Measurements from ENCODE around the gene LRP1B.

Gene LRP1B

DNA sequence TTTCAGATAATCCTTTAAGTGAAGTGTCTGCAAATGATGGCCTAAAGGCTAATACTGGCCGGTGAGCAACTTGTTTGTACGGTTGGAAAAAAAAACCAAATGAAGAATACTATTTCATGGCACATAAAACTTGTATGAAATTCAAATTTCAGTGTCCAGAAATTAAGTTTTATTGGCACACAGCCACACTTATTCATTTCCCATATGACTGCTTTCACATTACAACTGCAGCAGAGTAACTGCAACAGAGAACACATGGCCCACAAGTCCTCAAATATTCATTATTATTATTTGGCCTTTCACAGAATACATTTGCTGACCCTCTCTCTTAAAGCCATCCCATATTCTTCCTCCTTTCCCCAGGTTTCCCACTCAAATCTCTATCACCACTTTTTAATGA is 1268.6 kb downstream of the LRP1B start:
- no peak for DNase-seq

GRCh38 chr2:140861666-140862065 is 1269.2 kb downstream of the LRP1B start:
- no peak for DNase-seq

DNA sequence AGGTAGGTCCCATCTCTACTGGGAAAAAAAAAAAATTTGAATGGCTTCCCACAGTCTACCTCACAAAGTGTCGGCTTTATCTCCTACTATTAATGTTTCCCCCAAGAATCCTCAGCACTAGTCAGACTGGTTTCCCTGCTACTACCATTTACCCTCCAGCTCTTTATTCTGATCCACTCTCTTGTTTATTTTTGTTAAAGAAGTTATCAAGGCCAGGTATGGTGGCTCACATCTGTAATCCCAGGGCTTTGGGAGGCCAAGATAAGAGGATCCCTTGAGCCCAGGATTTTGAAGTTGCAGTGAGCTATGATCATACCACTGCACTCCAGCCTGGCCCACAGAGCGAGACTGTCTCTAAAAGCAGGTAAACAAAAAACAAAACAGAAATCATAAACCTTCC is 1275.3 kb downstream of the LRP1B start:
- DNase-seq = no peak

DNA sequence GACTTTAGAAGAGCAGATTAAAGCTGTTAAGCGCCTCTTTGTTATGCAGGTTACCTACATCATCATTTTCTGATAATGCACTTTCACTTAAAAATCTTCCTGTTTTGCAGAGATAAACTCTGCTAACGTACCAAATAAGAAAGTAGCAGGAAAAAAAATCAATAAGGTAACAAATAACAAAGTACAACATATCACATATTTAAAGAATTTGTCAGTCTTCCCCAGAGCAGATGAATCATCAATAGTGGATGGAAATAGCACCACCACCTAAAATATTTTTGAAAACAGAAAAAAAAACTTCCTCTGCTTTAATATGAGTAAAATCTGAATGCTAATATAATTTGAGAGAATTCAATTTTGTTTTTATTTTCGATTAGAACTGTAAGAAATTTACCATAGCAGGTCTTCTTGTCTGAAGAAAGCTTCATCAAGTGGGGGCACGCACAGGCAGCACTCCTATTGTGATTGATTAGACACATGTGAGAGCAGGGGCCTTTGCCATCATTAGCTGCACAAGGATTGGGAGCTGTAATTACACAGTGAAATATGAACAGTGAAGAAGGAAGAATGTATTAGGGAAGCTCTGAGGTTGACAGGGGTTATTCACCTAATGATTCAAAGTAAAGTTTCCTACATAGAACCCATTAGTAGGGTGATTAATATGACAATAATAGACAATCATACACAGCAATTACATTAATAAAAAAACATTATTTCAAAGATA is 1279.4 kb downstream of the LRP1B start:
- no peak for DNase-seq

- DNase-seq = no peak
Observed at GRCh38 chr2:140843186-140843585, 1287.6 kb downstream of the LRP1B start.

GRCh38 chr2:140842110-140842509 is 1288.7 kb downstream of the LRP1B start:
- DNase-seq = no peak

- DNase-seq = no peak
Observed at GRCh38 chr2:140841141-140841540, 1289.7 kb downstream of the LRP1B start.

DNA sequence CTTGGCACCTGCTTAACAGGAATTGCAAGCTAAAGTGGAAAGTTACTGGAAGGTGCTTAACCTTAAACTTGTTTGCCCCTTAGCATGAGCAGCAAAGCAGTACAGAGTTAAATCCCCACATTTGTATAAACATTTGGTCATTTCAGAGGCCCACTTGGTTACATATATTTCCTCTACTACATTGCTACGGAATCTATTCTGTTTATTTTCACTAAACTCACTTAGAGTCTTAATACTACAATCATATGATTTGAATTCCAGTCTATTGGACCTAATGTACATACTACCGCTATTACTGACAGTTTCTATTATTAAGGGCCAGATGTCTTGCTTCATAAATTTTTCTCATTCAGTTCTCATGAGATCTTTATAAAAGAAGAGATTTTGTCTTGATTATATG is 1294.0 kb downstream of the LRP1B start:
- no peak for DNase-seq

DNA sequence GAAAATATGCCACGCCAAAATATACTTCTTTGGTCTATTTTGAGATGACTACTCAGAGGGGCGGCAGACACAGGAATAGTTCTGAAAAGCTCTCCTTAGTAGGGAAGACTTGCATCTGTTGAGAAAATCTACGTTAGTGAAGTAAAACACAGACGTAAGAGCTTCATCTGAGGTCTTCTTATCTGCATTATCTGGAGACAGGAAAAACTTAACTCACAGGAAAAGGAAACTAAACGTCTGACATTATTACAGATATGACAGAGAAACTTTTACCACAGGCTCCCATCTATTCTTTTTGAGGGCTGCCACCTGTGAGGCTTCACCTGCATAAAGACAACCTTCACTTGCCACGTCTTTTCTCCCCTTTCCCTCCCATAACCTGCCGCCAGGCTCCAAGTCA is 1295.7 kb downstream of the LRP1B start:
- no peak for DNase-seq

GRCh38 chr2:140814141-140814540 is 1316.7 kb downstream of the LRP1B start:
- DNase-seq = no peak

DNA sequence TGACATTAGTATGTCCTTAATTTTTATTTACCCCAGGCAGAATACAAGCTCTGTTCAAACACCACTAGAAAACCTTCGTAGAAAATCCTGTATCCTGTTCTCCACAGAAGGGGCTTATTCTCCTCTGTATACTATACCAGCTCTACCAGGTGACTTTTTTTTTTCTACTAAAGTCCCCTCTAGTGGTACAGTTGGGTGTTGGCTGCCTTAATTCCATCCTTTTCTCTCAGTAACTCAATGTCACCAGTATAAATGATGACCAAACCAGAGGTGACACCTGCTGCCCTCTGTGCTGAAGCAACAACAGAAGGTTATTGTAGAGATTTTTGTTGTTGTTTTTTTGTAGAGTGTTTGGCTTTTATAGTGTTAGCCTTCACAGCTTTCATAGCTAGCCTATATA is 1322.0 kb downstream of the LRP1B start:
- DNase-seq = no peak

GRCh38 chr2:140808211-140808610 is 1322.6 kb downstream of the LRP1B start:
- DNase-seq = no peak

- no peak for DNase-seq
Observed at GRCh38 chr2:140804700-140805260, 1326.0 kb downstream of the LRP1B start.

DNA sequence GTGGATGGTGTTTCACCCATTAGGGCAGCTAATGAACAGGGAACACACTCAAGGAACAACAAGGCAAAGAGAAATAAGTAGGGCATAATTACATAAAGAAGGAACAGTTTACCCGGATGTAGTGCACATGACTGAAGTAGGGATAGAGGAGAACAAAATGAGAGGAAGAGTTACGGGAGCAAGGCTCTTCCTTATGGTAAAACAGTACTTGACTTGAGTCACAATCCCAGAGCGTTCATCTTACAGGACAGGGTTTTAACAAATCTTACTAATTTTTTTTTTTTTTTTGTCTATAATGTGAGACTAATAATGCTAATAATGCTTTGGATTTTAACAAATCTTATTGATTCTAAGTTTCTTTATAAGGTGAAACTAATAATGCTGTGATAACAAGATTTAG is 1329.5 kb downstream of the LRP1B start:
- no peak for DNase-seq

- no peak for DNase-seq
Observed at GRCh38 chr2:140797718-140798117, 1333.1 kb downstream of the LRP1B start.

DNA sequence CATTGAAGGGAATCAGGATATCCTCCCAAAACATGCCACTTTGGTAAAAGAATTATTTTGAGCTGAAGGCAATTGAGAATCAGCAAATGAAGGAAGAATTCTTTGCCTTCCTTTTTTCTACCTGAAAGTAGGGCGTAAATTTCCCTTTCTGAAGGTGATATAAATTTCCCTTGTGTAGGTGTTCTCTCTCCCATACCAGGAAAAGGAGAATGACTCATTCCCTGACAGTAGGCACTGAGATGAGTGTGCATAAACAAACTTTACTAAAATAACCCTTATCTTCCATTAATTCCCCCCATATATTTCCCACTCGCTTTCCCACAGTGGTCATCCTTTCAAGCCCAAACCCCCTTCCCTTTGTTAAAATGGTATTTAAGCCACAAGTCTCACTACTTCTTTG is 1339.0 kb downstream of the LRP1B start:
- DNase-seq = no peak

- no peak for DNase-seq
Observed at GRCh38 chr2:140786585-140786984, 1344.2 kb downstream of the LRP1B start.

- DNase-seq = no peak
Observed at GRCh38 chr2:140775411-140775810, 1355.4 kb downstream of the LRP1B start.

- DNase-seq = no peak
Observed at GRCh38 chr2:140770645-140771044, 1360.2 kb downstream of the LRP1B start.

GRCh38 chr2:140761807-140762206 is 1369.0 kb downstream of the LRP1B start:
- no peak for DNase-seq

GRCh38 chr2:140759426-140760156 is 1371.2 kb downstream of the LRP1B start:
- DNase-seq = no peak

DNA sequence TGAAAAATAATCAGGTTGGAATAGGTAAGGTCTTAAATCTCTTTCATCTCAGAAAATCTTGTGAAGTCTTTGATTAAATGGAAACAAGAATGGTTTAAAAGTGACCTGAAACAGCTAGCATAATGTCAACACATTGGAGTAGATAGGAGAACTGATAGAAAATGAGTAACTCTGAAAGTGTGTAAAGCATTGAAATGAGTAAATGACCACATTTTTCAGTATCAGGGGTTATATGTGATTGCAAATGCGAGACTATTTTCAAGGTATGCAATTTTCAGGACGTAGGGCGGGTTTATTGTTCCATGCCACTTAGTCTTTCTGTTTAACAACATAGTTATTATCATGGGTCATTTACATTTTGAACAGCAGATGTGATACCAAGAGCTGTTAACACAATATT is 1383.2 kb downstream of the LRP1B start:
- no peak for DNase-seq

DNA sequence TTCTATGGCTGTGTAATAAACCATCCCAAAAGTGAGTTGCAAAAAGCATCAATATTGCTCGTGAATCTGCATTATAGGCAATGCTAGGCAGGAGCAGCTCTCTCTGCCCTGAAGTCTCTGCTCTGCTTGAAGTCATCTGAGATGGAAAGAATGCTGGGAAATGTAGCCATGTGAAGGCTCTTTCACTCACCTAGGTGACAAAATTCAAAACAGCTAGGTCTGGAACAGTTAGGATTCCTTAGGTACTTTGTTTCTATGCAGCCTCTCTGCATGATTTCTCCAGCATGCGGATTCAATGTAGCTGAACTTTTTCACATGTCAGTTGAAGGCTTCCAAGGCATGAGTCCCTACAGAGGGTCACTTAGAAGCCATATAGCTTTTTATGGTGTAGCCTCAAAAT is 1383.7 kb downstream of the LRP1B start:
- no peak for DNase-seq

DNA sequence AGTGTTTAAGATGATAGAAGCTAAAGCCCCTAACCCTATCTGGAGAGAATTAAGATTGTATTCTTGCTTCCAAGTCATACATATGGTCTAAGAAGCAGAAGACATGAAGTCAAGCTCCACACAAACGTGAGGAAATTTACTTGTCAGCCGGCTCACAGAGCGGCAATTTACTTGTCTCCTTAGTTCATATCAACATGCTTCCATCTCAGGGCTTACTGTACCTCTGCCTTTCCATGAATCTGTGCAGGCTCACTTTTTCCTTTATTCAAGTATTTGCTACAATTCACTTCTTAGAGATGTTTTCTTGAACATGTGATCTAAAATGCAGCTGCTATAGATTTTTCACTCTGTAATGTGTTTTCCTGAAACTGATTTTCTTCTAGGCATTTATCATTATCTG is 1386.4 kb downstream of the LRP1B start:
- DNase-seq = no peak

All from stimulated activated CD8-positive, alpha-beta memory T cell treated with anti-CD3 and anti-CD28 coated beads, Interleukin-4, amount 100 ng/mL, for 48 hours (primary cell).